Fibroblast of mammary gland (primary cell): Measurements from ENCODE around the gene ALDH1A2.
"Not testable (repeated sequence)": the region's sequence is repeated elsewhere in the genome, so short reads cannot be mapped to it uniquely, and the experiment has no call there.

Experiments used
- DNase-seq: peaks from one replicate; pipeline ENCODE4 v3.0.0-alpha.2; 2010; ENCODE audit warnings: low read depth
- H3K4me3 ChIP-seq: 2 replicates; pipeline ENCODE4 v1.5.1; 2011; ENCODE audit warnings: low read depth, mild to moderate bottlenecking, low read length, moderate library complexity; ENCODE audit not compliant: control insufficient read depth
- CTCF ChIP-seq: conservative IDR thresholded peaks from 2 replicates; pipeline ENCODE4 v1.5.1; 2011; ENCODE audit warnings: low read depth, low read length, inconsistent platforms; ENCODE audit not compliant: control insufficient read depth, insufficient read depth

The ALDH1A2 gene

GRCh38 chr15:58037723-58038301 is 27.7 kb downstream of the ALDH1A2 start:
- H3K4me3 ChIP-seq: no peak overlapping the region
- no peak for DNase-seq
- TF ChIP-seq CTCF: no peak

DNA sequence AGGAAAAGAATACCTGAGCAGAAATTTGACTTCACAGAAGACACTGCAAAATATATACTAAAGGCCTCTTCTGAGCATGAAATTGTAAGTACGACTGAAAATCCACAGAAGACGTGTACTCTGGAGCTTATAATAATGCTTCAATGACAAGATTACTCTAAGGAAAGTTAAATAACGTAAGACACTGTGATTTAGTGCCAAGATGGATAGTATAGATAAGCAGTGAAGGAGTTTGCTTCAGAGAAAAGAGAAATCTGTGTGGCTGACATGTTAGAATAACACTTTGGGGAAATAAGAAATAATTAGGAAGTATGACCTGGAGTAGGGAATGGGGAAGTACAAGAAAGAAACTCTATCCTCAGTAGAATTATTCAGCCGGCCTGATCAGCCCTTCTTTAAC is 28.9 kb downstream of the ALDH1A2 start:
- no peak overlapping the region for H3K4me3 ChIP-seq
- DNase-seq: no peak
- TF ChIP-seq CTCF: no peak

DNA sequence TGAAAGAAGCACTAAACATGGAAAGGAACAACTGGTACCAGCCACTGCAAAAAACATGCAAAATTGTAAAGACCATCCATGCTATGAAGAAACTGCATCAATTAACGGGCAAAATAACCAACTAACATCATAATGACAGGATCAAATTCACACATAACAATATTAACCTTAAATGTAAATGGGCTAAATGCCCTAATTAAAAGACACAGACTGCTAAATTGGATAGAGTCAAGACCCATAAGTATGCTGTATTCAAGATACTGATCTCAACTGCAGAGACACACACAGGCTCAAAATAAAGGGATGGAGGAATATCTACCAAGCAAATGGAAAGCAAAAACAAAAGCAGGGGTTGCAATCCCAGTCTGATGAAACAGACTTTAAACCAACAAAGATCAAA is 37.1 kb downstream of the ALDH1A2 start:
- H3K4me3 ChIP-seq, DNase-seq: not testable (repeated sequence)

- DNase-seq: no peak
- no peak for TF ChIP-seq CTCF
- no peak overlapping the region for H3K4me3 ChIP-seq
Observed at GRCh38 chr15:58026552-58026951, 39.0 kb downstream of the ALDH1A2 start.

DNA sequence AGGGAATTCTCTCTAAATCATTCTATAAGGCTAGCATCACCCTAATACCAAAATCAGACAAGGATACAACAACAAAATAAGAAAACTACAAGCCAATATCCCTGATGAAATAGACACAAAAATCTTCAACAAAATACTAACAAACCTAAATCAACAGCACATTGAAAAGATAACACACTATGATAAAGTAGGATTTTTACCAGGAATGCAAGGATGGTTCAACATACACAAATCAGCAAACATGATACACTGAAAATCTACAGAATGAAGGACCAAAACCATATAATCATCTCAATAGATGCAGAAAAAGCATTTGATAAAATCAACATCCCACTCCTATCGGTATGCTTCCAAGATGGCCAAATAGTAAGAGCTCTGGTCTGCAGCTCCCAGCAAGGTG is 39.5 kb downstream of the ALDH1A2 start:
- no peak for TF ChIP-seq CTCF
- H3K4me3 ChIP-seq: no peak overlapping the region
- no peak for DNase-seq

DNA sequence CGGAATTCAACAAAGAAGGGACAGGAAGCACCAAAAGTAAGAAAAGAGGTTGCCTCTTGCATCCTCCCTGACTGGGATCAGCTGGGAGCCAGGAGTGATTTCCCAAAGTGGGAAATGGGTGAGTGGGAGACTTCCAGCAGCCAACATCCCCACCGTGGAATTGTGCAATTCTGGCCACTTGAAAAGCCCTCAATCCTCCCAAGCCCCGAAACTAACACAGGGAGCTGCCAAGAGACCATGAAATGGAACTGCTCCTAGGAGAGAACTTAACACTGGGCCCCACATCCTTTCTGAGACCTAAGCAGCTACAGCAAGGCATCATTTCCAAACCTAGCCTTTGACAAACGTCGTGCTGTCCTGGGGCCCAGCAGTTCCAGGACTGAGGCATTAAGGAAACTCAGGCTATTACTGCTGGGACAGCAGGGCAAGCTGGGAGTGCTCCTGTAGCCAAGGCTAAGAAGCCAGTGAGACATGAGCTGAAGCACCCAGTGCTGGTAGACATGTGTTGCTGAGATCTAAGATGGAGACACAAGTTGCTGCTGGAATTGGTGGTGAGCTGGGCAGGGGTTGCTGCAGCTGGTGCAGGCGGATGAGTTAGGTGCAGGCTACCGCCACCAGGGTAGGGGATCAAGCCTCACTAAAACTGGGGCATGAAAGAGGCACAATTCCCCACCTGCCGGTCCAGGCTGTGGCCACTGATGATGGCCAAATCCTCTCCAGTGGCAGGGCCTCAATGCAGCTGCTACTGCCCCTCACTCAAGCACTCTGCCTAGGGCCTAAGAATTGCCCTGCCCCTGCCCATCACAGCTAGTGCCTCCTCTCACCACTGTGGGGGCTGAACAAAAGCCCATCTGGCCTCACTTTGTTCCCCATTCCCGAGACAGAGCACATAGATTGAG is 43.9 kb downstream of the ALDH1A2 start:
- no peak for TF ChIP-seq CTCF
- no peak for DNase-seq
- H3K4me3 ChIP-seq: no peak overlapping the region
